NCI-H1694 (cell line): ENCODE measurements around the gene ZNF668.
"Not testable (repeated sequence)": the region's sequence is repeated elsewhere in the genome, so short reads cannot be mapped to it uniquely, and the experiment has no call there.

ENCODE experiments used
- DNase-seq: peaks from one replicate; lab custom pipeline; 2025; lab: John Stamatoyannopoulos, UW

ZNF668 gene

DNA sequence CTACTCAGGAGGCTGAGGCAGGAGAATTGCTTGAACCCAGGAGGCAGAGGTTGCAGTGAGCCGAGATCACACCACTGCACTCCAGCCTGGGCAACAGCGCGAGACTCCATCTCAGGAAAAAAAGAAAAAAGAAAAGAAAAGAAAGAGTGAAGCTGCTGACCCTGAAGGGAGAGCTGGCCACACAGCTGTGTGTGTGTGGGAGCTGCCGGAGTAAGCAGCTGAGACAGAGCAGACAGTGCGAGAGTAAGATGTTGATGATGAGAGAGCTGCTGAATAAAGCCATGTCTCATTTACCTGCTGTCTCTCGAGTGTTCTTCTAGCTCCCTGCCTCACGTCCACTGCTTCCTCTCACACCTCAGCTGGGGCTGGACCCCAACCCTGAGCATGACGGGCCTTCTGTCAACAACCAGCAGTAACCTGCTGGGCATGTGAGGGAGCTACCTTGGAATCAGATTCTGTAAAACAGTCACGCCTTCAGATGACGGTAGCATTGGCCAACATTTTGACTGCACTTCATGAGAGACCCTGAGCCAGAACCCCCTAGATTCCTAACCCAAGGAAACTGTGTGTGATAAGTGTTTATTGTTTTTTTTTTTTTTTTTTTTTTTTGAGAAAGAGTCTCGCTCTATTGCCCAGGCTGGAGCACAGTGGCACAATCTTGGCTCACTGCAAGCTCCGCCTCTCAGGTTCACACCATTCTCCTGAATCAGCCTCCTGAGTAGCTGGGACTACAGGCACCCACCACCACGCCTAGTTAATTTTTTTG, 27.0 kb upstream of the ZNF668 start:
- DNase-seq, result not testable (repeated sequence)

DNA sequence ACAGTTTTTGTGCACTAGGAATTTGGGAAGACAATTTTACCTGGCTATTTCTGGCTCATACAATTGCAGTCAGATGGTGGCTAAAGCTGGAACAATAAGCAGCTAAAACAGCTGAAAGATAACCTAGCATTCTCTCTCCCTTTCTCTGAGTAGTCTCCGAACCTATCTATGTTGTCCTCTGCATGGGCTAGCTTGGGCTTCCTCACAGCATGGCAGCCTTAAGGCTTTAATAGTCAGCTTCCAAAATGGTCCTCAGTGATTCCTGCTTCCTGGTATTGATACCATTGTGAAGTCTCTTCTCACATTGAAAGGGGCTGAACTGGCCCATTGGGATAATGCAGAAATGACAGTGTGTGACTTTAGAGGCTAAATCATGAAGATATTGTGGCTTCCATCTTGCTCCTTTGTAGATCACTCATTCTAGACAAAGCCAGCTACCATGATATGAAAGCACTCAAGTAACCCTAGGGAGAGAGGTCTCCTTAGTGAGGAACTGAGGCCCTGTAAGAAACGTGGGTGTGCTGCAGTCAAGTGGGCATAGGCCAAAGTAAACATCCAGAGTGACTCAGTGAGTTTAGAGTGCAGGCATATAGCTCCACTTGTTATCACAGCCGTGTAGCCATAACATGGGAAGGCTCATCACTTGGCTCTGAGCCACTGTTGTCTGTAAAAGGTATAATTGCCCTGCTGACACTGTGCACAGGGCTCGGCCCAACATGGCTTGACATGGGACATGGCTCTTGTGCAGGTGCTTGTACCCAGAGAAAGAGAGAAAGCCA, 26.0 kb upstream of the ZNF668 start:
- DNase-seq, result no peak

DNA sequence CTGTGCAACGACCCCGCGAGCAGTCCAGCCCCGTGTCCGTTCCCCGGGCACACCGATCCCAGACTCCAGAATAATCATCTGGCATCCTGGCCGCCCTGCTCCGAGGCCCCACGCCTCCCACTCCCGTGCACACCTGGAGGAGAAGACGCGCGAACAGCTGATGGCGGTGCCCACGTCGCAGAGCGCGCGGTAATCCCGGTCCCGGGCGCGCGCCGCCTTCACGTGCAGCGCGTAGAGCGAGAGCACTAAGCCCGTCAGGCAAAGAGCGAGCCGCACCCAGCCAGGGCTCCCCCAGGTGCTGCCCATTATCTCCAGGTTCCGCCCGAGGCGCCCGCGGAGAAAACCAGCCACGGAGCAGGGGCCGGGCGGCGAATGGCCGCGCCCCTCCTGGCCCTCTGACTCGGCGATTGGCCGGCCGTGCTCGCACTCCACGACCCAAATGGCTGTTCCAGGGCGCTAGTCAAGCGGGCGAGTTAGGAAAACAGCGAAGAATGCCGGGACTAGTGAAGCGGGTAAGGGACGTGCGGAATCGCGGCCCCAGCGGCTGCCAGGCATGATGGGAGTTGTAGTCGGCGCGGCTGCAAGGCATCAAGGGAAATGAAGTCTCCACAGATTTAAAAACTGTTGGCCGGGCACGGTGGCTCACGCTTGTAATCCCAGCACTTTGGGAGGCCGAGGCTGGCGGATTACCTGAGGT, 20.5 kb upstream of the ZNF668 start, which contains the start of gene VKORC1:
Gene VKORC1 (minus strand): TSS at position 374 of the 697 bp plus-strand sequence. CDS start 68 bp downstream, at position 306.
- DNase-seq, result peak; percentile 80

GRCh38 chr16:31094088-31094423, 20.0 kb upstream of the ZNF668 start:
- no peak for DNase-seq

GRCh38 chr16:31093132-31093703, 19.2 kb upstream of the ZNF668 start:
- no peak for DNase-seq

DNA sequence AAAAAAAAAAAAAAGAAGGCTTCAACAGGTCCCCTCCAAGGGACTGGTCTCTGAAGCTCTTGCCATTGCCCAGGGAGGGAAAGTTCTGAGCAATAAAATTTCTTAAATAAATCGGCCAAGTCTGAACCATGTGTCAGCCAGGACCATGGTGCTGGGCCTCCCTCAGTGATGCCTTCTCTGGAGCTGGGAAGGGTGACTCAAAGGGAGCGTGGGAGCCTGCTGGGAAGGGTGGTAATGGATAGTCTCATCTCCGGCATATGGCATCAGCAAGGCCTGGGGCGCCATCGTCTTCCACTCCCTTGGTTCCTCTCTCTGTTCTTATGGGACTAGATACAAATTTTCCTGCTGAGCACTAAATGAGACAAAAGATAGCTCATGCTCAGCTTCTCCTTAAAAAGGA, 18.3 kb upstream of the ZNF668 start:
- no peak for DNase-seq

GRCh38 chr16:31090540-31090939, 16.5 kb upstream of the ZNF668 start:
- no peak for DNase-seq

DNA sequence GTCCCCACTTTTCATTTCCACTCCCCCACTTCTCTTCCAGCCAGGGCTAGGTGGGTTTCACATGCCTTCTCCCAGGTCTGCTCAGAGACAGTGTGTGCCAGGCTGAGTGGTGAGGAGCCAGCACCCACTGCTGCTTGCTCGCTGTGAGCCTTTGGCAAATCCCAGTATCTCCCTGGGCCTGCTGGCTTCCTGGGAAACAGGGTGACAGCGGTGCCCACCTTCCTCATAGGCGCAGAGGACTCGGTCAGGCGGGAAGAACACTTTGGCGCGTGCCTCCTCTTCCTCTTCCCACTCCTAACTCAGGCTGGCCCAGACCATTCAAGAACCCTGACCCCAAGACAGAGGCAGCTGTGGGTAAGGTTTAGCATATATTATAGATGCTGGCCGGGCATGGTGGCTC, 15.2 kb upstream of the ZNF668 start:
- DNase-seq, result no peak

DNA sequence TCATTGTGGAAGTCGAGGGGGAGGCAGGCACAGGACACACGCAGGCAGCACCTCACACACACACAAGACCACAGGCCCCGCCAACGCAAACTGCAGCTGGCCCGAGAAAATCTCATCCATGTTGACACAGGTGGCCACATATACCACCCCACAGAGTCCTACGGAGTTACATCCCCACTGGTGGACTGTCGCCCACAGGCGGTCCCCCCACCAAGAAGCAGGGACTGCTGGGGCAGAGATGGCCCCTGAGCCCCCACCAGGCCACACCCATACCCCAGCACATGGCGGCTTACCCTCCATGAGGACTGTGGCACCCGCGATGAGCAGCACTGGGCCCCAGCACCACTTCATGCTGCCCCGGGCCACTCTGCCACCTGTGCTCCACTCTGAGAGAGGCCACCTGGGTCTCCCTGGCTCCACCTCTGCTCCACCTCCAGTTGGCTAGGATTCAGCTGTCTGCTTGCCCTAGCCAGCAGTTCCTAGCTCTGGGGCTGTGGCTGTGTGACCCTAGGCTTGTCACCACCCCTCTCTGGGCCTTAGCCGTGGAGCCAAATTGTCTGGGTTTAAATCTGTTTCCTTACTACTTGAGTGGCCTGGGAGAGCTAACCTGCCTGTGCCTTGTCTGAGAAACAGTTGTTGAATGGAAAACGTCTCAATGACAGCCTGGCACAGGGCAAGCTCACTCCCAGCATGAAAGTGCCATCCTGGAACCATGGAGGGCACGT, 14.6 kb upstream of the ZNF668 start, which contains the start of gene PRSS53:
Gene PRSS53 (minus strand): TSS at position 485 of the 725 bp plus-strand sequence. CDS start 134 bp downstream, at position 351.
- DNase-seq, result no peak

DNA sequence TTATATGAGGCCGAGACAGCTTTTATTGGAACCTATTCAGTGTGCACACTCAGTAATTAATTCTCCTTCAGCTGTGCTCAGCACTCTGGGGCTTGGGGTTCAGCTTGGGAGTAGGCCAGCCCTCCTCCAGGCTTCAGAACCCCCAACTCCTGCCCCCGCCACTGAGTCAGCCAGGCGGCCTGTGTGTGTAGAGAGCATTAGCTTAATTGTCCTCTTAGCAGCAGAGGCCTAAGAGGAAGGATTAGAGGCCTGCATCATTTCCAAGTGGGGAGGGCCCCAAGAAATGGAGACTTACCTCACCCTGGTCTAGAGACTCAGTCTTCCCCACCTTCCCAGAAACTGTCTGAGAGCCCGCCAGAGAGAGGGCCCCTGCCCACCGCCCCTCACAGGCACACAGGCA, 13.9 kb upstream of the ZNF668 start:
- no peak for DNase-seq

DNA sequence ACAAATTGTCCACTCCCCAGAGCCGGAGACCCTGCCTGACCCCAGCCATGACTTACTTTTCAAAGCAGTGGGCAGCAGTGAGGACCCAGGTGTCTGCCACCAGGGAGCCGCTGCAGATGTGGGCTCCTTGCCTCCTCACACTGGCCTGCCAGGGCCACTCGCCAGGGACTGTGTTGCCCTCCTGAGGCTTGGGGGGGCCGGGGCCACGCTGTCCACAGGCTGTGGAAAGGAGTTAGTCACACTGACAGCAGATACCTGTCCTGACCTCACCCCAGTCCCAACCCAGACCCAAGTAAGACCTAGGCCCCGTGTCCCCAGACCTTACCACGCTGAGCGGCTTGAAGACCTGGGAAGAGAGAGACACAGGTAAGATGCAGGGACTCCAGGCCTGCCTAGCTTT, 13.4 kb upstream of the ZNF668 start:
- no peak for DNase-seq

- no peak for DNase-seq
Observed at GRCh38 chr16:31086629-31086906, 12.5 kb upstream of the ZNF668 start.

DNA sequence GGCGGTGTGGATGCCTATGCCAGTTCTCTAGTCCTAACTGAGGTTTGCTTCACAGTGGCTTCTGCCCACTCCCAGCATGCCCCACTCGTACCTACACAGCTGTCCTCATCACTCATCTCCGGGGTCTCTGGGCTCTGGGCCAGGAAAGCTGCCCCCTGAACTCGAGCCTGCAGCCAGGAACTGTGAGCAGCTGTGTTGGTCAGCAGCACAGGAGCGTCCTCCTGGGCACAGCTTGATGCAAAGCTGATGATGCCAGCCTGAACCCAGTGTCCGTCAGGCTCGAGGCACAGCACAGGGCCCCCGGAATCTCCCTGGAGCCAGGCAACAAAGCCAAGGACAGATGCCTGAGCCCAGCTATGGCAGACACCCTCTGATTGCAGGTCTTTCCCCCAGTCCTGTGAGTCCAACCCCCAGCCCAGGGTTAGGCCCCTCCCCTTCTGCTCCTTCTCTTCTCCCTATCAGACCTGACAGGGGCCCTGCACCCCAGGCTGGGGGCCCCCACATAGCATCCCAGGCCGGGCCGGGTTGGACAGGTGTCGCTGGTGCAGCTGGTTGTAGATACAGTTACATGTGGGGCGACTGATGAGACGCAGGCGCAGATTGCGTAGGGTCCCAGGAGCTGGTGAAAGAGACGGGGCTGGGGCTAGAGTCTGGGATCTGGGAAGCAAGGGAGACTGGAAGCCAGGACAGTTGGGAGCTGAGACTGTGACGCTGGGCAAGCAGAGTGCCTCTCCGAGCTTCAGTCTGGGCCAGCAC, 12.0 kb upstream of the ZNF668 start:
- DNase-seq, result no peak

- no peak for DNase-seq
Observed at GRCh38 chr16:31085411-31085810, 11.4 kb upstream of the ZNF668 start.

DNA sequence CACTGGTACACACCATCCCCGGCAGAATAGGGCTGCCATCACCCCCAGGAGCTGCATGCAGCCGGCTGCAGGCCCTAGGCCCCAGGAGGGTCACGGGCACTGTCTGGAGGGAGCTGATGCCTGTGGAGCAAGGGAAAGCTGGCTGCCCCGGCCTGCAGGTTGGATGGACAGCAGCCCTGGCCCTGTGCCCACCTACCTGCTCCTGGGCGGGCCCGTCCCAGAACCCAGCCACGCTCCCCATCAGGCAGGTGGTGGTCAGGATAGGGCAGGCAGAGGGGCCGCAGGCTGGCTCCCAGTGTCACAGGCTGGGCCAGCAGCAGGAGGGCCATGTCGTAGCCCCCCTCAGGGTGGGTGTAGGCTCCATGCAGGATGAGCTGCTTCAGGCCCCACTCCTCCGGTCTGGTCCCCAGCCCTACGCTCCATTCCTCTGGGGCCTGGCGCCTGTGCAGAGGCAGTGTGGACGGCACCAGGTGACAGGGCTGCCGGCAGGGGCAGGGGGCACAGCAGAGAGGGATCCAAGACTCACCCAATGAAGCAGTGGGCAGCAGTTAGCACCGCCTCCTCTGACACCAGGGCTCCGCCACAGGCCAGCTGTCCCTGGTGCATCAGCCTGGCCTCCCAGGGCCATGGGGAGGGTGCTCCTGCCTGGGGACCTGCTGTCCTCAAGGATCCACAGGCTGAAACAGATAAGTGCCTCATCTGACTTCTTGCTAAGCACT, 10.7 kb upstream of the ZNF668 start:
- no peak for DNase-seq

DNA sequence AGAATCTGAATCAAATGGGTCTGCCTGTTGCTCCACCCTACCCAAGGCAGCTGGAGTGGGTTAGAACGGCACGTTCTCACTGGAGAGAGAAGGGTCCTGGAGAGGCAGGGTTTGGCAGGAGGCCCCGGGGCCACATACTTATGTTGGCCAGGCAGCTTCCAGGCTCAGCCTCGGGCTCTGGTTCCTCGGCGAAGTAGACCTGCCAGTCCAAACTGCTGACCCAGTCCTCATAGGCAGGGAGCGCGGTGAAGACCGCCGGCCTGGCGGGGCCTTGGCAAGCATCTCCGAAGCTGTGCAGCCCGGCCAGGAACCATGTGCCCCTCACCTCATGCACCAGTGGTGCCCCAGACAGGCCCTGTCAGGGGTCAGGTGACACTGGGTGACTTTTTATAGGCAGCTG, 9.9 kb upstream of the ZNF668 start:
- DNase-seq, result no peak

- no peak for DNase-seq
Observed at GRCh38 chr16:31083556-31083955, 9.5 kb upstream of the ZNF668 start.

- no peak for DNase-seq
Observed at GRCh38 chr16:31083081-31083480, 9.0 kb upstream of the ZNF668 start.

- DNase-seq, result no peak
Observed at GRCh38 chr16:31082368-31083045, 8.5 kb upstream of the ZNF668 start.
